Activated CD4-positive, alpha-beta T cell treated with anti-CD3 and anti-CD28 coated beads, Interleukin-2, Interleukin-6, amounts not matched to agents 100 ng/mL and 50 ng/mL, durations not matched to agents 16 hours and 8 hours (primary cell): ENCODE data around the gene DGKQ.
"Not testable (repeated sequence)": the region's sequence is repeated elsewhere in the genome, so short reads cannot be mapped to it uniquely, and the experiment has no call there.

ENCODE experiments used
- DNase-seq: peaks from one replicate; pipeline ENCODE4 v3.0.0-alpha.2; 2020

DGKQ gene

GRCh38 chr4:948101-948935 lies 25.1 kb downstream of the DGKQ start:
- DNase-seq: no peak

- DNase-seq: no peak
Measured at GRCh38 chr4:947491-947971, 25.8 kb downstream of the DGKQ start.

- DNase-seq: no peak
Measured at GRCh38 chr4:946517-947471, 26.6 kb downstream of the DGKQ start.

- no peak for DNase-seq
Measured at GRCh38 chr4:946103-946450, 27.3 kb downstream of the DGKQ start.

GRCh38 chr4:945274-946102 lies 27.9 kb downstream of the DGKQ start:
- DNase-seq: no peak

- not testable (repeated sequence) for DNase-seq
Measured at GRCh38 chr4:939508-939907, 33.9 kb downstream of the DGKQ start.

GRCh38 chr4:932713-933070 lies 40.7 kb downstream of the DGKQ start:
- no peak for DNase-seq

GRCh38 chr4:931960-932712 lies 41.2 kb downstream of the DGKQ start, which contains the start of the genes GAK and TMEM175:
TSS of gene GAK (minus strand) at chr4:932316. CDS start at chr4:932187, 129 bp downstream.
TSS of gene TMEM175 (plus strand) at chr4:932460. CDS start at chr4:947740, 15,280 bp downstream.
- DNase-seq: peak; percentile 98

- DNase-seq: peak; percentile 11
Measured at GRCh38 chr4:931194-931959, 42.0 kb downstream of the DGKQ start.

- DNase-seq: peak; percentile 35
Measured at GRCh38 chr4:930827-931193, 42.6 kb downstream of the DGKQ start.

- no peak for DNase-seq
Measured at GRCh38 chr4:930028-930551, 43.3 kb downstream of the DGKQ start.

- no peak for DNase-seq
Measured at GRCh38 chr4:929096-929765, 44.1 kb downstream of the DGKQ start.

GRCh38 chr4:927566-927965 lies 45.8 kb downstream of the DGKQ start:
- not testable (repeated sequence) for DNase-seq

GRCh38 chr4:926538-926937 lies 46.8 kb downstream of the DGKQ start:
- no peak for DNase-seq

- DNase-seq: no peak
Measured at GRCh38 chr4:925771-926500, 47.4 kb downstream of the DGKQ start.

GRCh38 chr4:925171-925570 lies 48.2 kb downstream of the DGKQ start:
- DNase-seq: no peak

GRCh38 chr4:924107-925096 lies 49.0 kb downstream of the DGKQ start:
- DNase-seq: peak; percentile 47

- peak; percentile 57 for DNase-seq
Measured at GRCh38 chr4:921830-922331, 51.5 kb downstream of the DGKQ start.
